ENCODE data around the gene ILK. TPM values are rescaled to one million over a fixed set of nuclear protein-coding genes. Genes with fewer than 3 reads are reported as not detected.

The ILK gene
- total and polyA plus RNA-seq, 2 of the 13 experiments (the other 11 are each of a cell fraction or from before 2014, with no cell fraction given): 70.3 to 108 TPM

- ChIA-PET CTCF (ENCODE audit: low intra/inter-chr PET ratio, low total read pairs) (no interaction called here), POLR2A (interaction anchor here (0.7 kb wide), 1 partner anchor 13 kb away, joined by 3 read pairs; the partner anchor contains the start of gene TPP1)
- H3K79me2 ChIP-seq (ENCODE audit: insufficient read depth, low read length): no peaks in the 10 kb centered on the region
- H3K27me3 ChIP-seq (ENCODE audit: control insufficient read depth in 1 of 2, insufficient read depth in 2 of 2, low read length in 2 of 2): peaks cover 9 to 58% of the 10 kb centered on the region in 2 experiments; a peak in 4 of 5 replicates
- no TSS peak for BruUV-seq (replicated peaks)
- H4K20me1 ChIP-seq (ENCODE audit: insufficient read depth, low read length): no peaks in the 10 kb centered on the region
- no peak overlapping the region for H3K4me3 ChIP-seq (replicated peaks in 1 of 3; ENCODE audit: insufficient read depth in 1 of 3, low read depth in 2 of 3, low read length in 3 of 3)
- no peaks in the 10 kb centered on the region for H3K36me3 ChIP-seq (replicated peaks in 1 of 2; ENCODE audit: control insufficient read depth in 1 of 2, insufficient read depth in 2 of 2, low read length in 2 of 2)
- no peak overlapping the region for H3K27ac ChIP-seq (ENCODE audit: extremely low read length, insufficient read depth, low read length)
- no peaks in the 10 kb centered on the region for H3K9me3 ChIP-seq (ENCODE audit: low read length)
- ATAC-seq (no peak; the same call in 2 of the 3 replicates), FAIRE-seq (no peak), DNase-seq (ENCODE audit: low spot score) (no peak)
- H3K4me2 ChIP-seq (ENCODE audit: low read depth, low read length): no peak overlapping the region
- no peak overlapping the region for H2AFZ ChIP-seq (ENCODE audit: low read length)
- intact Hi-C loops (cut with micrococcal nuclease; ENCODE audit: unreplicated experiment) (no loop called here), in situ Hi-C loops (cut with HindIII; ENCODE audit: extremely low pct_ligation_motif_present, low pct_unique_long_range_greater_than_20kb) (no loop called here)
- H3K9ac ChIP-seq (ENCODE audit: insufficient read depth, low read depth, low read length): no peak overlapping the region
- WGBS (ENCODE audit: low lambda C conversion rate): 17% methylated on average over 12 of the region's 29 CpGs
- peaks cover 35% of the 10 kb centered on the region for H3K4me1 ChIP-seq (ENCODE audit: insufficient read depth, low read length)
- no peak for TF ChIP-seq RELA (CRISPR knock-in tag; IDR thresholded peaks at IDR 0.05)
- TF ChIP-seq CC2D1A (CRISPR knock-in tag; IDR thresholded peaks at IDR 0.05): no peak
- TF ChIP-seq RXRA (CRISPR knock-in tag; IDR thresholded peaks at IDR 0.05): no peak
- TF ChIP-seq ZNF138 (CRISPR knock-in tag; IDR thresholded peaks at IDR 0.05; ENCODE audit: low read depth): no peak
- TF ChIP-seq ZNF282 (IDR thresholded peaks at IDR 0.05; ENCODE audit: partially characterized antibody): no peak
- no peak for TF ChIP-seq TBL1XR1 (IDR thresholded peaks at IDR 0.05; ENCODE audit: borderline replicate concordance, low read length, partially characterized antibody)
- no peak for TF ChIP-seq ZNF747 (CRISPR knock-in tag; IDR thresholded peaks at IDR 0.05; ENCODE audit: borderline replicate concordance)
- no peak for TF ChIP-seq SUZ12 (IDR thresholded peaks at IDR 0.05; ENCODE audit: low read depth, low read length)
- TF ChIP-seq IKZF5 (CRISPR knock-in tag; IDR thresholded peaks at IDR 0.05): no peak
- TF ChIP-seq SRY (CRISPR knock-in tag; IDR thresholded peaks at IDR 0.05): no peak
- no peak for TF ChIP-seq RERE (CRISPR knock-in tag; IDR thresholded peaks at IDR 0.05; ENCODE audit: low read depth)
- no peak for TF ChIP-seq CREBL2 (CRISPR knock-in tag; IDR thresholded peaks at IDR 0.05; ENCODE audit: borderline replicate concordance)
- TF ChIP-seq ZNF678 (CRISPR knock-in tag; IDR thresholded peaks at IDR 0.05): no peak
- TF ChIP-seq ZNF180 (CRISPR knock-in tag; IDR thresholded peaks at IDR 0.05; ENCODE audit: borderline replicate concordance, low read depth): no peak
- no peak for TF ChIP-seq TFDP2 (CRISPR knock-in tag; IDR thresholded peaks at IDR 0.05)
These were observed 28.8 kb downstream of the ILK start for GRCh38 chr11:6632116-6633073.
